Peyer's patch (tissue), 4 donors: ENCODE results near the gene CNTN4. TPM values are rescaled to one million over a fixed set of nuclear protein-coding genes. Genes with fewer than 3 reads are reported as not detected.

ENCODE experiments used
- DNase-seq, 3 donors: peaks; one replicate each; pipeline ENCODE4 v3.0.0-alpha.2; 2017 to 2019
- H3K27ac ChIP-seq, 4 donors: fragments of 200-600 bp; sonication (generic); one replicate each; pipeline ENCODE4 v1.5.1; 2016 to 2019
- H3K27me3 ChIP-seq, 2 donors: fragments of 200-600 bp; sonication (generic); one replicate each; pipeline ENCODE4 v1.5.1; 2019
- H3K36me3 ChIP-seq, 3 donors: fragments of 200-600 bp; sonication (generic); one replicate each; pipeline ENCODE4 v1.5.1; 2016 to 2019
- H3K4me1 ChIP-seq, 4 donors: fragments of 200-600 bp; sonication (generic); one replicate each; pipeline ENCODE4 v1.5.1; 2016 to 2019
- H3K4me3 ChIP-seq, 4 donors: fragments of 200-600 bp; sonication (generic); 1 replicate in 3 of 4; 2 replicates in 1 of 4; pipeline ENCODE4 v1.5.1; 2016 to 2019; ENCODE audit warnings: mild to moderate bottlenecking in 1 of 4
- H3K9me3 ChIP-seq, 4 donors: fragments of 200-600 bp; sonication (generic); one replicate each; pipeline ENCODE4 v1.5.1; 2016 to 2019; ENCODE audit warnings: mild to moderate bottlenecking in 1 of 4
- CTCF ChIP-seq, 6 experiments: fragments of 450-650 bp in 4 of 6; fragments of 200-600 bp in 2 of 6; sonication (generic) in 1 of 6; IDR thresholded peaks; one replicate each; pipeline ENCODE4 v1.5.1; 2017 to 2019; ENCODE audit warnings: antibody characterized with exemption in 6 of 6, mild to moderate bottlenecking in 3 of 6, moderate library complexity in 1 of 6
- POLR2A ChIP-seq, 2 donors: fragments of 450-650 bp; IDR thresholded peaks; one replicate each; pipeline ENCODE4 v1.5.1; 2017; ENCODE audit warnings: antibody characterized with exemption in 2 of 2, mild to moderate bottlenecking in 2 of 2, moderate library complexity in 2 of 2
- total RNA-seq, 4 donors: library from RNA; depleted of rRNA; stranded (reverse); fragments of >200 nt; gene quantifications; one replicate each; pipeline ENCODE4 v1.1.0, GENCODE V29; 2016

The CNTN4 gene
- total RNA-seq, 4 donors from 2014 or later = 5.4 to 31.1 (median 19.9) TPM

GRCh38 chr3:2706144-2706835 is 607.6 kb downstream of the CNTN4 start:
- Histone ChIP-seq H3K9me3 (no peaks in the 10 kb centered on the region), H3K4me1 (no peaks in the 10 kb centered on the region), H3K27me3 (no peaks in the 10 kb centered on the region), H3K27ac (no peak overlapping the region), H3K36me3 (no peaks in the 10 kb centered on the region), H3K4me3 (no peak overlapping the region)
- no peak for DNase-seq
- no peak for TF ChIP-seq CTCF (IDR thresholded peaks at IDR 0.05)
- no peak for TF ChIP-seq POLR2A (IDR thresholded peaks at IDR 0.05)

- TF ChIP-seq CTCF (IDR thresholded peaks at IDR 0.05) (no peak), POLR2A (IDR thresholded peaks at IDR 0.05) (no peak)
- no peaks in the 10 kb centered on the region for H3K9me3 ChIP-seq
- DNase-seq = no peak
Measured at GRCh38 chr3:2706836-2707210, 608.2 kb downstream of the CNTN4 start.

GRCh38 chr3:2711081-2711480 is 612.4 kb downstream of the CNTN4 start:
- no peaks in the 10 kb centered on the region for H3K4me1 ChIP-seq
- H3K27ac ChIP-seq = no peak overlapping the region
- no peaks in the 10 kb centered on the region for H3K36me3 ChIP-seq
- no peak overlapping the region for H3K4me3 ChIP-seq
- no peaks in the 10 kb centered on the region for H3K9me3 ChIP-seq
- H3K27me3 ChIP-seq = no peaks in the 10 kb centered on the region
- no peak for DNase-seq
- TF ChIP-seq CTCF (IDR thresholded peaks at IDR 0.05) (no peak), POLR2A (IDR thresholded peaks at IDR 0.05) (no peak)

More at GRCh38 chr3:2706836-2707210, 608.2 kb downstream of the CNTN4 start:
- Histone ChIP-seq H3K27me3 (no peaks in the 10 kb centered on the region), H3K4me3 (no peak overlapping the region), H3K4me1 (no peaks in the 10 kb centered on the region), H3K27ac (no peak overlapping the region), H3K36me3 (no peaks in the 10 kb centered on the region)

- H3K4me1 ChIP-seq = no peaks in the 10 kb centered on the region
- H3K4me3 ChIP-seq = no peak overlapping the region
- TF ChIP-seq CTCF (IDR thresholded peaks at IDR 0.05) (peak in 4 of 6 experiments; percentile 15 to 28 (median 22)), POLR2A (IDR thresholded peaks at IDR 0.05) (no peak)
- no peak overlapping the region for H3K27ac ChIP-seq
- H3K9me3 ChIP-seq = no peaks in the 10 kb centered on the region
- no peak for DNase-seq
- no peaks in the 10 kb centered on the region for H3K27me3 ChIP-seq
- no peaks in the 10 kb centered on the region for H3K36me3 ChIP-seq
Measured at GRCh38 chr3:2713923-2714322, 615.3 kb downstream of the CNTN4 start.

- H3K4me3 ChIP-seq = no peak overlapping the region
- H3K27ac ChIP-seq = no peak overlapping the region
- no peaks in the 10 kb centered on the region for H3K4me1 ChIP-seq
- H3K36me3 ChIP-seq = no peaks in the 10 kb centered on the region
- TF ChIP-seq CTCF (IDR thresholded peaks at IDR 0.05) (no peak), POLR2A (IDR thresholded peaks at IDR 0.05) (no peak)
- no peaks in the 10 kb centered on the region for H3K9me3 ChIP-seq
- H3K27me3 ChIP-seq = no peaks in the 10 kb centered on the region
- DNase-seq = no peak
Measured at GRCh38 chr3:2714834-2715233, 616.2 kb downstream of the CNTN4 start.
